Progenitor cell of endocrine pancreas (in vitro differentiated cells): ENCODE measurements around the gene FAM156B. TPM values are rescaled to one million over a fixed set of nuclear protein-coding genes. Genes with fewer than 3 reads are reported as not detected.
A peak's percentile ranks its signal among the peaks of the same experiment; 100 is the strongest.
"Not testable (repeated sequence)": the region's sequence is repeated elsewhere in the genome, so short reads cannot be mapped to it uniquely, and the experiment has no call there.

Experiments
- DNase-seq: peaks from one replicate; pipeline ENCODE4 v3.0.0; 2021; ENCODE audit warnings: low spot score; ENCODE audit not compliant: unreplicated experiment
- H3K27ac Mint-ChIP-seq: 2 replicates; pipeline ENCODE4 v1.8.0; 2021; ENCODE audit warnings: mild to moderate bottlenecking, moderate library complexity, mixed read lengths
- H3K27me3 Mint-ChIP-seq: 2 replicates; pipeline ENCODE4 v1.8.0; 2021; ENCODE audit warnings: mixed read lengths
- H3K36me3 Mint-ChIP-seq: 2 replicates; pipeline ENCODE4 v1.8.0; 2022; ENCODE audit warnings: mixed read lengths; ENCODE audit not compliant: insufficient read depth
- H3K4me1 Mint-ChIP-seq: 2 replicates; pipeline ENCODE4 v1.8.0; 2021; ENCODE audit warnings: low read depth, mixed read lengths
- H3K4me3 Mint-ChIP-seq: 2 replicates; pipeline ENCODE4 v1.8.0; 2021; ENCODE audit warnings: low read depth, mild to moderate bottlenecking, moderate library complexity, mixed read lengths
- H3K9me3 Mint-ChIP-seq: 2 replicates; pipeline ENCODE4 v1.8.0; 2021; ENCODE audit warnings: low read depth, mixed read lengths
- total RNA-seq: library from RNA; stranded (reverse); gene quantifications from 2 replicates; pipeline ENCODE4 v1.2.1, GENCODE V29; 2021
- TF ChIP-seq, protein P1 (sequence below): fragments of 200-600 bp; sonication (generic); IDR thresholded peaks from one replicate; pipeline ENCODE4 v1.5.0; 2021; ENCODE audit warnings: antibody characterized with exemption, mild to moderate bottlenecking; ENCODE audit not compliant: unreplicated experiment

FAM156B gene
- total RNA-seq, 1 donor from 2014 or later = 14.9 TPM

DNA sequence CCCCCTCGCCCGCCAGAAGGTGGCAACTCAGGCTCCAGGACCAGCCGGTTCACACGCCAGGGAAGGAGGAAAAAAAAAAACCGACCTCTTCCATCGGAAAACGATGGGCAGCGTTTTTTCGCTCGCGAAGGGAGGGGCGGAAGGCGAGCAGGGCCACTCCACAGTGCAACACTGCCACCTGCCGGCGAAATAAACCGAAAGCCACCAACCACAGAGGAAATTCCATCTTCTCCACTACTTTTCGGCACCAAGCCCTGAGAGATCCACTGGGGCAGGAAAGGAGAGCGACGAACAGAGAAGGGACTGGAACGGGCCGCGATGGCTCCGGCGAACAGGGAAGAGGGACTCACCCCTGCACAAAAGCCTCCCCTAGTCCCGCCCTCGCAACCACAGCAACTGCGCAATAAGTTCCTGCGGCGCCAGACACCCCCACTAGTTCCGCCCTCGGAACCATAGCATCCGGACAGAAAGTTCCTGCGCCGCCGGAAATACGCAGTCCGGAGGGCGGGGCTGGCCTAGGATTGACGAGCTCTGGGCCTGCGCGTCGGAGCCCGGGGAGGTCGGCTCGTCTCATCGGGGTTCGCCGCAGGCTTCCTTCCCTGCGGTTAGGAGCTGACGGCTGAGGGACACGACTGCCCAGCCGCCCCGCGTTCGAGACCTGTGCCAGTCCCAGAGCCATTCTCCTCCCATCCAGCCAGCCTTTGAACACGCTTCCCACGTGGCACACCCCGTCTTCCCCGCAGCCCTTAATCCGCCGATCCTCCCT, 37.8 kb downstream of the FAM156B start:
- peaks cover 2% of the 10 kb centered on the region for H3K4me1 Mint-ChIP-seq
- H3K27ac Mint-ChIP-seq = peak overlapping the region; percentile 99

DNA sequence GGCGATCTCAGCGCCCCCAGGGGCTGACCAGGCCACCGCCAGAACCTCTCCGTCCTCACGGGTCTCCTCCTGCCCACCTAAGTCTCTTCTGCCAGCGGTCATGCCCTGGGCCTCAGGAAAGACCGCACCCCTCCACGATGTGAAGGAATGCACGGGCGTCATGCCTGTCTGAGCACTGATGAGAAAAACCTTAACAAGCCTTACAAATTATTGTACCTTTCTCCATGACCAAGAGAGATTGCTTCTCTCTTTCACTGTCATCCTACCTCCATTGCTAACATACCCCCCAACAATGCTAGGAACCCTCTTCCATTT, 38.3 kb downstream of the FAM156B start:
- not testable (repeated sequence) for H3K4me1 Mint-ChIP-seq, DNase-seq, H3K36me3 Mint-ChIP-seq, H3K9me3 Mint-ChIP-seq, H3K27me3 Mint-ChIP-seq
- peak overlapping the region; percentile 99 for H3K27ac Mint-ChIP-seq
- H3K4me3 Mint-ChIP-seq = peak overlapping the region; percentile 90

More for the DNA sequence above, 37.8 kb downstream of the FAM156B start:
- DNase-seq = peak; percentile 77
- peak overlapping the region; percentile 90 for H3K4me3 Mint-ChIP-seq
- TF ChIP-seq, protein P1, sequence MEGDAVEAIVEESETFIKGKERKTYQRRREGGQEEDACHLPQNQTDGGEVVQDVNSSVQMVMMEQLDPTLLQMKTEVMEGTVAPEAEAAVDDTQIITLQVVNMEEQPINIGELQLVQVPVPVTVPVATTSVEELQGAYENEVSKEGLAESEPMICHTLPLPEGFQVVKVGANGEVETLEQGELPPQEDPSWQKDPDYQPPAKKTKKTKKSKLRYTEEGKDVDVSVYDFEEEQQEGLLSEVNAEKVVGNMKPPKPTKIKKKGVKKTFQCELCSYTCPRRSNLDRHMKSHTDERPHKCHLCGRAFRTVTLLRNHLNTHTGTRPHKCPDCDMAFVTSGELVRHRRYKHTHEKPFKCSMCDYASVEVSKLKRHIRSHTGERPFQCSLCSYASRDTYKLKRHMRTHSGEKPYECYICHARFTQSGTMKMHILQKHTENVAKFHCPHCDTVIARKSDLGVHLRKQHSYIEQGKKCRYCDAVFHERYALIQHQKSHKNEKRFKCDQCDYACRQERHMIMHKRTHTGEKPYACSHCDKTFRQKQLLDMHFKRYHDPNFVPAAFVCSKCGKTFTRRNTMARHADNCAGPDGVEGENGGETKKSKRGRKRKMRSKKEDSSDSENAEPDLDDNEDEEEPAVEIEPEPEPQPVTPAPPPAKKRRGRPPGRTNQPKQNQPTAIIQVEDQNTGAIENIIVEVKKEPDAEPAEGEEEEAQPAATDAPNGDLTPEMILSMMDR = peak; percentile 79
- H3K36me3 Mint-ChIP-seq = no peaks in the 10 kb centered on the region
- H3K27me3 Mint-ChIP-seq = no peaks in the 10 kb centered on the region
- H3K9me3 Mint-ChIP-seq = no peaks in the 10 kb centered on the region

DNA sequence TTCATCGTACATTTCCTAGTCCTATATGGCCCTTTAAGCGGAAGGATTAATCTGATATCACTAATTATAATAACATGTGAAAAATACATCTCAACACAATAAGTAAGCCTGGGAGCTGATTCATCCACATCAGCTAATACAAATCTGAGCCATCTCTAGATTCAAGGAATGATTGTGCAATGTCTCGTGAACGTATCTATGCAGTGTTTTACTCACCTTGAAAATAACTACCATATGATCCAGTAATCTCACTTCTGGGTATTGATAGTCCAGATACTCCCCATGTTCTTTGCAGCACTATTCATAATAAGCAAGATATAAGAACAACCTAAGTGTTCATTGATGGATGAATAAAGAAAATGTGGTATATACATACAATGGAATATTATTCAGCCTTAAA, 43.6 kb downstream of the FAM156B start:
- not testable (repeated sequence) for H3K4me1 Mint-ChIP-seq, H3K4me3 Mint-ChIP-seq, H3K36me3 Mint-ChIP-seq, DNase-seq, H3K27ac Mint-ChIP-seq, H3K27me3 Mint-ChIP-seq, H3K9me3 Mint-ChIP-seq

DNA sequence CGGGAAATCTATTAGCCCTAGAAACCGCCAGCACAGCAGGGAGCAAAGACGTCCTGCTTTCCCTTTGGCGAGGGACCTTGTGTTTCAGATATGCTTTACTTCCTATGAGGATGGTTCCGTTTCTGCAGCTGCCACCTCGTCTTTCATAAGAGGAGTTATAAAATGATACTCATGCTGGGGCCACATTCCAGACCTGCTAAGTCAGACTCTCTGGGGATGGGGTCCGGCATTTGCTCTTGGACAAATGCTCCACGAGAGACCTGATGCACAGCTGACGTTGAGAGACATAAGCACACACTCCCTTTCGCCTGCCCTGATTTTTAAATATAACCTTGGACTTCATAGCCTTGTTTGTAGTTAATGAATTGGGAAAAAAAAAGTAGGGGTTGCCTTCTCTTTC, 44.6 kb downstream of the FAM156B start:
- H3K36me3 Mint-ChIP-seq, H3K27ac Mint-ChIP-seq, H3K9me3 Mint-ChIP-seq, H3K4me3 Mint-ChIP-seq, DNase-seq, H3K4me1 Mint-ChIP-seq, H3K27me3 Mint-ChIP-seq: not testable (repeated sequence)

DNA sequence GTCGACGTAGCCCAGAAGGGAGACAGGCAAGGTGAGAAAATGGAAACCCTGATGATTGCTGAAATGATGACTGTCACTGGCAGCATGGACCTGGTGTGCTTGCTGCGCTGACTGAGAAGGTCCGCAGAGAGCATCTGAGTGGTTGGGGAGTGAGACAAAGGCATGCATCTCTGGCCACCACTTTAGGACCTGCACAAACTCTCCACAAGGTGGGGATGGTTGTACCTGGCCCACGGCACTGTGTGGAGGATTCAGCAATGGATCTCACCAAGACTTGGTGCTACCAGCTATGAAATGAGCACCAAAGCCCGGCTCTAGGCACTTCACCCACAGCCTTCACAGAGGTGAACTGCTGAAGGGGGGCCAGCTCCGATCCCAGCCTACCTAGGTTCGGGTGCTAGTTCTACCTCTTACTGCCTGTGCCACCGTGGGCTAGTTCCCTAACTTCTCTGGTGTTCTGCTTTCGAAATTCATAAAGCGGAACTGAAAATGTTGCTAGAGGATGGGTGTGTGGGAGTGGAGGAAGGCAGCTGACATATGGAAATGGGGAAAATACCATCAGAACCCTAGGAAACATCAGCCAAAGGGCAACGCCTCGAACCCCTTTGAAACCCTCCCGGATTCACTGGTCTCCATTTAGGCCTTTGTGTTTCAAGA, 48.8 kb downstream of the FAM156B start:
- H3K4me1 Mint-ChIP-seq, H3K4me3 Mint-ChIP-seq, H3K36me3 Mint-ChIP-seq, DNase-seq, H3K9me3 Mint-ChIP-seq, H3K27me3 Mint-ChIP-seq, H3K27ac Mint-ChIP-seq: not testable (repeated sequence)

DNA sequence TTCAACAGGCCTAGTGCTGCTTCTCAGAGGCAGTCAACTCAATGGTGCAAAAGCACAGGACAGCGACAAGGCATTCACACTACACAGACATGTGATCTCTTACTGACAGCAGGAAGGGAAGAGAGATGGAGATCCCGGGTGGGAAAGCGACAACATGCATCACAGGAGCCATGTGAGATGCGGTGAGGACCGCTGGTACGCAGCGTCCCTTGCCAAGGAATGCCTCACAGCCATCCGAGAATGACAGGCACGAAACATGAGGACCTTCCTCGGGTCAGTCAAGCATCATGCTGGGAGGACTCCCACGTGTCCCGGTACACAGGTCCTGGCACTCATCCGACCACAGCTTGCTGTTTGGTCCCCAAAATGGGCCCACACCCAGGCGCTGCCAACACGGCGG, 50.4 kb downstream of the FAM156B start:
- not testable (repeated sequence) for DNase-seq, H3K27ac Mint-ChIP-seq, H3K4me1 Mint-ChIP-seq, H3K9me3 Mint-ChIP-seq, H3K27me3 Mint-ChIP-seq, H3K4me3 Mint-ChIP-seq, H3K36me3 Mint-ChIP-seq

DNA sequence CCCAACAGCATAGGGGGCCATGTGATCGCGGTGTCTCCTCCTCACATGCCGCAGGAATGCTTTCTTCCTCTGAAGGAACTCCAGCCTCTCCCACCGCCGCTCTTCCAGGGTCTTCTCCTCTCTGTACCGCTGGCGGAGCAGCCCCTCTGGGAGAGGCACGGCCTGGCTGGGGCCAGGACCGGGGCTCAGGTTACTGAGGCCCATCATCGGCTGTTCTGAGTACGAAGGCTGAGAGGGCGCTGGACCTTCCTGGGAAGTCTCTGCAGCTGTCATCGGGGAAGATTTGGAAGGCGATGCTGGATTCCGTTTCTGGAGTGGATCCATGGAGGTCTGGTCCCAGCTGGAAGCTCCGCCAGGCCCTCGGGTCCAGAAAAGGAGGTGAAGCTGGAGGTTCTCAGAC, 51.1 kb downstream of the FAM156B start:
- not testable (repeated sequence) for H3K36me3 Mint-ChIP-seq, H3K27ac Mint-ChIP-seq, H3K27me3 Mint-ChIP-seq, H3K4me1 Mint-ChIP-seq, DNase-seq, H3K9me3 Mint-ChIP-seq, H3K4me3 Mint-ChIP-seq

DNA sequence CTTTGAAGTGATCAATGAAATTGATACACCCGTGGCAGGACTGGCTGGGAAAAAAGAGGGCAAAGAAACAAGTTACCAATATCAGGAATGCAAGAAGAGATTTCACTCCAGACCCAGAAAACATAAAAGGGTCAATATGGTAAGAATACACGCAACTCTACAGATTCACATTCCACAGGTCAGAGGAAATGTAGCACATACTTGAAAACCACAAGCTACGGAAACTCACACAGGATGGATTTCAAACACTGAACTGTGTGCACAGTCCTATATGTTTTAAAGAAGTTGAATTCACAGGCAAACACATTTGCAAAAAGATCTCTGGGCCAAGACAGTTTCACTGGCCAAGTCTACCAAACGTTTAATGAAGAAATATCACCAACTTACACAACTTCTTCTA, 52.2 kb downstream of the FAM156B start:
- not testable (repeated sequence) for H3K9me3 Mint-ChIP-seq, H3K4me3 Mint-ChIP-seq, H3K27ac Mint-ChIP-seq, H3K27me3 Mint-ChIP-seq, DNase-seq, H3K4me1 Mint-ChIP-seq, H3K36me3 Mint-ChIP-seq

DNA sequence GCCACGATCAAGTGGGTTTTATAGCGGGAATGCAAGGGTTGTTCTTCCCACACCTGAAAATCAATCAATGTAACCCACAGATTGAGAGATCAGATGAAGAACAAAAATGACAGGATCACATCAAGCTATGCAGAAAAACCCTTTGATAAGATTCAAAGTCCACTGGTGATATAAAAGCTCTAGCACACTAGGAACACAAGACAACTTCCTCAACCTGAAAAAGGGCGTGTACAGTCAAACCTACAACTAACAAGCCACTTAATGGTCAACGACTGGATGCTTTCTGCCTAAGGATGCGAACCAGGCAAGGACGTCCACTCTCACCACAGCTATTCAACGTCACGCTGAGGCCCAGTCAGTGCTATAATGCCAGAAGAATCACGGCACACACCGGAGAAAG, 52.8 kb downstream of the FAM156B start:
- H3K4me1 Mint-ChIP-seq, H3K4me3 Mint-ChIP-seq, H3K9me3 Mint-ChIP-seq, DNase-seq, H3K27me3 Mint-ChIP-seq, H3K36me3 Mint-ChIP-seq, H3K27ac Mint-ChIP-seq: not testable (repeated sequence)

Other genes starting within 250 kb of the FAM156B start
- not detected in 2 replicates for gene SSX7, start 242.4 kb upstream of the FAM156B start, total RNA-seq
- gene SSX2, start 190.2 kb upstream of the FAM156B start, total RNA-seq = not detected in 2 replicates
- not detected in 2 replicates for gene SSX2B, start 146.1 kb upstream of the FAM156B start, total RNA-seq
- not detected in 2 replicates for gene SPANXN5, start 99.9 kb upstream of the FAM156B start, total RNA-seq
- not detected in 2 replicates for gene XAGE5, start 86.0 kb upstream of the FAM156B start, total RNA-seq
- not detected in 2 replicates for gene XAGE3, start 29.2 kb upstream of the FAM156B start, total RNA-seq
- gene FAM156A, start 61.2 kb downstream of the FAM156B start, total RNA-seq = 22.0 and 27.2 TPM in 2 replicates
- gene GPR173, start 151.5 kb downstream of the FAM156B start, total RNA-seq = 18.4 and 19.4 TPM in 2 replicates
- gene TSPYL2, start 185.0 kb downstream of the FAM156B start, total RNA-seq = 53.6 and 54.9 TPM in 2 replicates
- 16.0 and 18.0 TPM in 2 replicates for gene KANTR, start 196.8 kb downstream of the FAM156B start, total RNA-seq